OCI-LY1 (cell line): ENCODE measurements around the gene TSKS.

Experiments
- EZH2 ChIP-seq: fragments of 200-600 bp; sonication (generic), shearing (Covaris generic); IDR thresholded peaks from 2 replicates; pipeline ENCODE4 v1.8.0; 2017; ENCODE audit warnings: borderline replicate concordance, mixed run types, mild to moderate bottlenecking, antibody characterized with exemption, low read length, moderate library complexity, mixed read lengths
- TF ChIP-seq, protein P1 (sequence below): fragments of 200-600 bp; sonication (generic), shearing (Covaris generic); IDR thresholded peaks from 2 replicates; pipeline ENCODE4 v1.5.1; 2017; ENCODE audit warnings: mild to moderate bottlenecking, antibody characterized with exemption, low read length, moderate library complexity, mixed read lengths

DNA sequence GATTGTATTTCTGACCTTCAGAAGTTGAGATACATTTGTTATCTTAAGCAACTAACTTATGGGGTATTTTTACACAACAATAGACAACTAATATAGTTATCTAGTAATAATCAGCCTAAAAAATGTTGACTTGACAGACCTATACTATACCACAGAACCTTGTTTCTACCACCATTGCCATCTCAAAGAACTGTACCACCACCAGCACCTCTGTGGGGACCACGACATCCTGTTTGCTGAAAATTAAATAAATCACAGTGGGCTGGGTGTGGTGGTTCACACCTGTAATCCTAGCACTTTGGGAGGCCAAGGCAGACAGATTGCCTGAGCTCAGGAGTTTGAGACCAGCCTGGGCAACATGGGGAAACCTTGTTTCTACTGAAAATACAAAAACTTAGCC, 24.0 kb downstream of the TSKS start:
- TF ChIP-seq, protein P1, sequence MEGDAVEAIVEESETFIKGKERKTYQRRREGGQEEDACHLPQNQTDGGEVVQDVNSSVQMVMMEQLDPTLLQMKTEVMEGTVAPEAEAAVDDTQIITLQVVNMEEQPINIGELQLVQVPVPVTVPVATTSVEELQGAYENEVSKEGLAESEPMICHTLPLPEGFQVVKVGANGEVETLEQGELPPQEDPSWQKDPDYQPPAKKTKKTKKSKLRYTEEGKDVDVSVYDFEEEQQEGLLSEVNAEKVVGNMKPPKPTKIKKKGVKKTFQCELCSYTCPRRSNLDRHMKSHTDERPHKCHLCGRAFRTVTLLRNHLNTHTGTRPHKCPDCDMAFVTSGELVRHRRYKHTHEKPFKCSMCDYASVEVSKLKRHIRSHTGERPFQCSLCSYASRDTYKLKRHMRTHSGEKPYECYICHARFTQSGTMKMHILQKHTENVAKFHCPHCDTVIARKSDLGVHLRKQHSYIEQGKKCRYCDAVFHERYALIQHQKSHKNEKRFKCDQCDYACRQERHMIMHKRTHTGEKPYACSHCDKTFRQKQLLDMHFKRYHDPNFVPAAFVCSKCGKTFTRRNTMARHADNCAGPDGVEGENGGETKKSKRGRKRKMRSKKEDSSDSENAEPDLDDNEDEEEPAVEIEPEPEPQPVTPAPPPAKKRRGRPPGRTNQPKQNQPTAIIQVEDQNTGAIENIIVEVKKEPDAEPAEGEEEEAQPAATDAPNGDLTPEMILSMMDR: no peak
- TF ChIP-seq EZH2: no peak
